Mesodermal cell (in vitro differentiated cells): ENCODE data around the gene FGF9.

Experiments
- H3K27ac ChIP-seq: 2 replicates; pipeline ENCODE4 v1.7.0; 2013; ENCODE audit warnings: mild to moderate bottlenecking, low read depth, low read length, moderate library complexity; ENCODE audit not compliant: severe bottlenecking
- H3K36me3 ChIP-seq: 2 replicates; pipeline ENCODE4 v1.7.1; 2013; ENCODE audit warnings: mild to moderate bottlenecking, low read length, moderate library complexity; ENCODE audit not compliant: control insufficient read depth, insufficient read depth
- H3K4me1 ChIP-seq: one replicate; pipeline ENCODE4 v1.7.1; 2013; ENCODE audit warnings: mild to moderate bottlenecking, low read length; ENCODE audit not compliant: insufficient read depth, control insufficient read depth, poor library complexity, severe bottlenecking
- H3K4me3 ChIP-seq: 2 replicates; pipeline ENCODE4 v1.7.0; 2013; ENCODE audit warnings: low read length, control low read depth, mild to moderate bottlenecking; ENCODE audit not compliant: insufficient read depth, poor library complexity, severe bottlenecking; ENCODE audit errors: extremely low read depth
- H3K9me3 ChIP-seq: 2 replicates; pipeline ENCODE4 v1.7.1; 2013; ENCODE audit warnings: mild to moderate bottlenecking, low read length, moderate library complexity; ENCODE audit not compliant: control insufficient read depth
- WGBS, 2 experiments: methylation state at CpG; one replicate each; pipeline ENCODE4 v1.1.5; 2013; ENCODE audit warnings: missing lambda C conversion rate in 2 of 2; ENCODE audit not compliant: insufficient coverage in 2 of 2; 5-methylcytosine and 5-hydroxymethylcytosine counted together

Gene FGF9

DNA sequence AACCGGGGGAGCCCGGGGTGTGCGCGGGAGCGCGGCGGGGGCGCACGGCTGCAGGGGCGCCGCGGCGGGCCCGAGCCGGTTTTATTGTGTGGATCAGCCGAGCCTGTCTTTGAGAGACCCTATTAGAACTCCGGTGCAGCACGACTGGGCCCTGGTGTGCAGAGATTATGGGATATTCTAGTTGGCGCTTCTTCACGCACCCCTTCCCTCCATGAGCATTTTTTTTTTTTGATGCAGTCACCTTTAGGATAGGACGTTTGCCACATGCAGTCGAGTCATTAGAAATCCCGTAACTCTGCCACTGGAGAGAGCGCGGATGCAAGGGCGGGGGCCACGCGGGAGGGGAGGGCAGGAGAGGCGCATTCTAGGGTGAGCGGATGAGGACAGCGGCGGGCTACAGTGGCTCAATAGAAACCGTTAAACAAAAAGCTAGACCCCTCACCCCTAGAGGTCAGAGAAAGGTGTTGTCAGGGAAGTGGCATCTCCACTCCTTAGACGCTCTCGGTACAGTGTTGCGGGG is 3.7 kb downstream of the FGF9 start:
- peak overlapping the region; percentile 47 for H3K4me3 ChIP-seq
- H3K4me1 ChIP-seq = no peaks in the 10 kb centered on the region
- H3K27ac ChIP-seq = no peak overlapping the region
- WGBS, 2 experiments = 0 to 1% methylated on average over 17 to 26 of the region's 36 CpGs
- no peaks in the 10 kb centered on the region for H3K36me3 ChIP-seq
- no peaks in the 10 kb centered on the region for H3K9me3 ChIP-seq

DNA sequence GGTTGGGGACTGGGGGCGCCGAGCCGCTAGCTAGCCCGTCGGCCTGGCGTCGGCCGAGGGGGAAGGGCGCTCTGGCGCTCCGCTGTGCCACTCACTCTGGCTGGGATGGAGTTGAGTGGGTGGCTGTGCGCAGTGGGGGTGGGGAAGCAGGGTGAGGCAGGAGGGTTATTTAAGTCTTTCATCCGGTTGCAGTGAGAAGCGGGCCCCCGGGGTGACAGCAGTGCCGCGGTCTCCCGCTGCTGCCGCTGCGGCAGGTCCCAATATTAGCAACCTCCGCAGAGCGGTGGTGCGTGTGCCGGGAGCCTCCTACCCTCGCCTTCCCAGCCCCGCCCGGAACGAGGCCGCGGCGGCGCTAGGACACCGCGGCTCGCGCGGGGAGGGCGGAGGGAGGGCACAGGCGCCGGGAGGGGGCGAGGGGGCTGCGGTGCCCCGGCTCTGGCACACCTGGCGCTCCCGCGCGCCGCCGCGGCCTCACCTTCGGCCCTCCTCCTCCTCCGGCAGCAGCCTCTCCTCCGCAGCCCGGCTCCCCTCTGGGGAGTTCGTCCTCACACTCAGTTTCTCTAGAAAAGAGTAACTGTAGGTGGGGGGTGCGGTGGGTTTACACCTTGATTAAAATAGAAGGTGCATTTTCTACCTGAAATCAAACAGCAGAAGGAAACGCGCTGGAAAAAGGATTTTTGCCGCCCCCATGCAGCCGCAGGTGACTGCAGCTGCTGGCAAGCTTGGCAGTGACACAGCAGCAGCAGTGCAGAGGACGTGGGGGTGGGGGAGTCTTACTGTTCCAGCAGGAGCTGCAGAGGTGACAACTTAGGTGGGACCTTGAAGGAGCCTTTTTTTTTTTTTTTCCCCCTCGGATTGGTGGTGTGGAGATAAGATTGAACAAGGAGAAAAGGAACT is 4.5 kb downstream of the FGF9 start:
- Histone ChIP-seq H3K36me3 (no peaks in the 10 kb centered on the region), H3K4me3 (peak overlapping the region; percentile 27), H3K27ac (no peak overlapping the region), H3K4me1 (no peaks in the 10 kb centered on the region), H3K9me3 (no peaks in the 10 kb centered on the region)
- WGBS, 2 experiments = 0 to 2% methylated on average over 26 to 30 of the region's 62 CpGs

DNA sequence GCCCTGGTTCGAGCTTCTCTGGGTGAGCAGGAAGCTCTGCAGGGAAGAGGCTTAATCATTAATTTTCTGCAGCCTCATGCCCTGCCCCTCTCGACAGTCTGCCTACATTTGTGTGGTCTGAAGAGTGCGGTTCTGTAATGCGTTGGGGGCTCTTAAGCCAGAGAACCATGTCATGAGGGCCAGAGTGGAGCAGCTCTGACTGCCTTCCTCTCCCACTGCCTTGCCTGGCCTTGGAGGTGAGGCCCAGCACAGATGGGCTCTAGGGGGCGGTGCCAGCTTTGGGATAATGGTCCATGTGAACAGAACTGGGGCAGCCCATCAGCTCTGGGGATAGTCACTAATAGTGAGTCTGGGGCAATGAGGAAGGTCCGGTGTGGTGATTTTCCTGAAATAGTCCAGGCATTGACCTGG is 5.7 kb downstream of the FGF9 start:
- WGBS, 2 experiments = 44 to 61% methylated on average over 2 to 5 of the region's 6 CpGs
- Histone ChIP-seq H3K27ac (no peak overlapping the region), H3K36me3 (no peaks in the 10 kb centered on the region), H3K4me3 (no peak overlapping the region), H3K9me3 (no peaks in the 10 kb centered on the region), H3K4me1 (no peaks in the 10 kb centered on the region)

DNA sequence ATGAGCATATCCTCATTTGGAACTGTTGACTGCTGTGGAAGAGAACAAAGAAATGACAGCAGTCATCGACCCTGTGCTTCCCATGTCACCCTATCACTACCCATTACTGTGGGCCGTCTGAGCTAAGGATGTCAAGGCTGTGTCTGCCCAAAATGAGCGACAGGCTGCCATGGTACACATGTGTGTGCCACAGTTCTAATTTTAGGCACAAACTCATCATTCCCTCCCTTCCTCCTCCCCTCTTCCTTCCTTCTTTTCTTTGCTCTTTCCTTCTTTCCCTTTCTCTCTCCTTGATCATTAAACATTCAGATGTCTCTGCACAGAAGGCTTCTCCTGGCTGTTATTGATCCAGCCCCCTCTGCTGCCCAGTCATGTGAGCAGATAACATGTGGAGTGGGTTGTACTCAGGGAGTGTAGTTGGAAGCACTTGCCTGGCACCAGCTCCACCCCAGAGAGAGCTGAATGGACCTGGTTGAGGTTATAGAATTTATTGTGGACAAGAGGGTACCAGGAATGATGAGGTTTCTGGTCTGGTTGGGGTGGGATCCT is 6.3 kb downstream of the FGF9 start:
- H3K4me3 ChIP-seq = no peak overlapping the region
- 87% methylated on average over 3 of the region's 3 CpGs for WGBS, 2 experiments

DNA sequence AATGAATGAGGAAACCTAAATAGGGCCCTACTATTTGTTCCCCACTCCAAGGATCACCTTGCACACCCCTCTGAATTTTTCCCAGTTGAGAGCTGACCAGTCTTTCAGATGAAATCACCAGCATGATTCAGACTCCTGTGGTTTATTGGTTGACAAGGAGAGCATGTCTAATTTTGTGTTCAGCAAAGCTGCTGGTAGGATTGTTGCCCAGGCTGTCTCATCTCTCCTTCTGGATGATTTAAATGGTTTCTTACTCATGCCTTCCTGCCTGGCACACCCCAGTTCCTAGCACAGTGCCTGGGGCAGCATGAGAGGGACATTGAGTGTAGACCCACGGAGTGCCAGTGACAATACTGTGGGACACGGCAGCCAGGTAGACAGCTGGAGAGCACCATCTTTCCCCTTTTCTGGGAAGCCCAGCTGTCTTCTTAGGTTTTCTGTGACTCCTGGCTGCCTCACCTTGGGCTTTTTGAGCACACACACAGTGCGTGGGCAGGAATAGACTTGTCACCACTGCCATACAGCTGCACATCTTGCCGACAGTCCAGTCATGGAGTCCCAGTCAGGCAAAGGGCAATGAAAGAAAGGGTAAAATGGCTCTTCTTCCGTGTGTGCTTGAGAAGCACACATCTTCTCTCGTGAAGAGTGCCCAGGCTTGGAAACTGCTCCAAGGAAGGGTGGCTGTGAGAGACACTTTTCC is 12.3 kb downstream of the FGF9 start:
- no peaks in the 10 kb centered on the region for H3K9me3 ChIP-seq
- WGBS, 2 experiments = 90 to 98% methylated on average over 6 of the region's 6 CpGs
- H3K36me3 ChIP-seq = no peaks in the 10 kb centered on the region
- H3K4me1 ChIP-seq = no peaks in the 10 kb centered on the region
- H3K4me3 ChIP-seq = no peak overlapping the region
- no peak overlapping the region for H3K27ac ChIP-seq

More for the DNA sequence above, 6.3 kb downstream of the FGF9 start:
- Histone ChIP-seq H3K27ac (no peak overlapping the region), H3K9me3 (no peaks in the 10 kb centered on the region), H3K4me1 (no peaks in the 10 kb centered on the region), H3K36me3 (no peaks in the 10 kb centered on the region)

DNA sequence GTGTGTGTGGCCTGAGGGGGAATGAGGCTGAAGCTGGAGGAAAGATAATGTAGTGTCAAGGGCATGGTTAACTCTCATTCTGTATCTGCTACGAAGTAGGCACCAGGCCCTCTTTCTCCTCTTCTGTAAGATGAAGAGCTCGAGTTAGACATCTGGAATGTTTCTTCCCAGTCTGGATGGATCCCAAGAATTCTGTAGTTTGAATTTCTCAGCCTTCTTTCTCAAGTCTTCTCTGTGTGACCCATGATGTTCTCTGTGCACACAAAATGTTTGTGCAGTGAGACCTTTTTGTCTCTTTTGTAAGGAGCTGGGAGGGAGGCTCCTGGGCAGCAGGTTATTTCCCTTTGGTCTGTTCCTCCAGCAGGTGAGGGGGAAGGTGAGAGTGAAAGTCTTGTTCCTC is 13.7 kb downstream of the FGF9 start:
- Histone ChIP-seq H3K4me3 (no peak overlapping the region), H3K36me3 (no peaks in the 10 kb centered on the region), H3K9me3 (no peaks in the 10 kb centered on the region), H3K27ac (no peak overlapping the region), H3K4me1 (no peaks in the 10 kb centered on the region)
- WGBS, 2 experiments = 90% methylated on average over 2 of the region's 2 CpGs; no CpG with 5 or more reads in 1 of the 2 experiments

DNA sequence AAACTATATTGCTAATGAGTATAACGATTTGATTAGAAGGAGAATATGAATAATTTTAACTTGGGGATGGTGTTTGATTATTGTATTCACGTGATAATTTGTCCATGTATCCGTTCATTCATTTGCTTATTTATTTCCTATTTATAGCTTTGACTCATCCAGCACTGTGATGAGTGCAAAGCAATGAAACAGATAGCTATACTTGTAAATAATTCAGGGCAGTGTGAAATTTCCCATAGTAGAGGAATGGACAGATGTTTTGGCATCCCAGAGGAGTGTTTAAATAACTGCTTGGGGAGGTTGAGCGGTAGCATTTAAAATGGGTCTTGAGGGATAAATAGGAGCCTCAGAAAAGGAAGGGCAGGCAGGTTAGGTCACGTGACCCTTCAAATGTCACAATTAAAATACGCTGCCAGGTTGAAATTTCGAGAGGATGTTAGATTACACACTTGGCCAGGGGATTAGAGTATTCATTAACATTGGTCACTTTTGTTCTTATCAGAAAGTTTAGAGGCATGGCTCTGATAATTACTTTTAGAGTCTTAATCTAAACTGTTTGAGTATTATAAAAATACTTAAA is 14.7 kb downstream of the FGF9 start:
- Histone ChIP-seq H3K4me3 (no peak overlapping the region), H3K4me1 (no peaks in the 10 kb centered on the region), H3K9me3 (no peaks in the 10 kb centered on the region), H3K27ac (no peak overlapping the region), H3K36me3 (no peaks in the 10 kb centered on the region)
- WGBS, 2 experiments = 93 to 96% methylated on average over 4 of the region's 7 CpGs

DNA sequence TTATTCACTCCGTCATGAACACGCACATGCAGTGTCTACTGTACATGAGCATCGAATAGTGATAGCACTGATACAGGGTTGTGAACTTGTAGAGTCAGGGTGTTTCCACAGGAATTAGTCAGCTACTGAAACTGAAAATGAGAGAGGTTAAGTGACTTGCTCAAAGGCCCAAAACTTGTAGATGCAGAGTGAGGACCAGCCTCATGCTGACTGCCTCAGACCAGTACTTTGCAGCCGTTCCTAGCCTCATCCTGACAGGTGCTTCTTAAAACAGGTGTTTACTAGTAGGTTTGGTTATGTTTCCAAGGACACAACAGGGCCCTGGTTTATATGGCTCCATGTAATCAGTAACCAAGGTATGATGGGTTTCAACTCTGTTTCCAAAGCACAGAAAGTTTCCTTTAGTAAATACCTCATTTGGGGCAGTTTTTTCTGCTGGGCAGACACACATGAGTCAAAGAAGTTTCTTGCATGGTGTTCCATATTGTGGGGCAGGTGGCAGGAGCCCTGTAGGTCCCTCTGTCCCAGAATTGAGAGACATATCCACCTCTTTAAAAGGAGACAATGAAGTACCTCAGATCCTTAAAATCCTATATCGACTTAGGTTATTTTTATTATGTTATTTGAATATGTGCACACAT is 16.0 kb downstream of the FGF9 start:
- no peaks in the 10 kb centered on the region for H3K9me3 ChIP-seq
- H3K27ac ChIP-seq = no peak overlapping the region
- H3K4me3 ChIP-seq = no peak overlapping the region
- H3K4me1 ChIP-seq = no peaks in the 10 kb centered on the region
- no peaks in the 10 kb centered on the region for H3K36me3 ChIP-seq
- 91 to 95% methylated on average over 4 of the region's 5 CpGs for WGBS, 2 experiments

DNA sequence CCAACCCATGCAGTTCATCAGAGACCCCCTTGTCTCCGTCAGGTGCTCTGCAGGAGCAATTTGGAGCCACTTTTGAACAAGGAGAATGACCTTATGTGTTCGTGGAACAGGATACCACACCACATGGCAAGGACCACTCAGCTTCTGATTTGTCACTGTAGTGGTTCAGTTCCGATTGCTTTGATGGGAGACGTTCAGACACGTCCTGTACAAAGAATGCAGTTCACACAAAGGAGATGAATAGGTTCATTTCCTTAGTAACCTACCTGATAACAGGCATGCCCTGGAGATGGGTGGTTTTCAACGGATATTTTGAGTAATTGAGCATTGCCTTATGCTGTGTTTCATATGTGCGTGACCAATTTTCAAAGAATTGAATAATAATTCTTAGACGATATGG is 17.2 kb downstream of the FGF9 start:
- Histone ChIP-seq H3K27ac (no peak overlapping the region), H3K4me1 (no peaks in the 10 kb centered on the region), H3K36me3 (no peaks in the 10 kb centered on the region), H3K9me3 (no peaks in the 10 kb centered on the region), H3K4me3 (no peak overlapping the region)
- WGBS, 2 experiments = 90 to 94% methylated on average over 7 to 8 of the region's 8 CpGs

DNA sequence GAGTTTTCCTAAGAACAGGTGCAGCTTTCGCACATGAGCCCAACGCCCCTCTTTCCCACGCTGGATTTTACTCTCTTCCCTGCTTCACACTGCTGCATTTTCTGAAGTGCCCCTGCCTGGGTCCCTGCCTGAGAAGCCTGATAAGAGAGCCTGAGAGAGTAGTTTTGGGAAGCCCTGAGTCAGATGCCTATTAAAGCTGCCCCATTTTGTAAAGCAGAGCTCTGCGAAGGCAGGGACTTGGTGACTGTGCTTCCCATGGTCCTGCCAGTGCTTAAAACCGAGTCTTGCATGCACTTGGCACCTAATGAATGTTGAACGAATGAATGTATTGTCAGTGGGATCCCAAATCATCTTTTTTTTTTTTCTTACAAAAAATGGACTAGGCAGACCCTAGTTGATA is 18.2 kb downstream of the FGF9 start:
- H3K4me3 ChIP-seq = no peak overlapping the region
- WGBS, 2 experiments = 88 to 94% methylated on average over 4 of the region's 6 CpGs
- no peaks in the 10 kb centered on the region for H3K9me3 ChIP-seq
- no peaks in the 10 kb centered on the region for H3K4me1 ChIP-seq
- no peak overlapping the region for H3K27ac ChIP-seq
- H3K36me3 ChIP-seq = no peaks in the 10 kb centered on the region
